Osteoblast (primary cell): ENCODE results near the gene MPZL1. TPM values are rescaled to one million over a fixed set of nuclear protein-coding genes. Genes with fewer than 3 reads are reported as not detected.

Experiments used
- DNase-seq: peaks from one replicate; pipeline ENCODE4 v3.0.0; 2011; ENCODE audit warnings: low spot score, mixed read lengths; ENCODE audit not compliant: insufficient read length; ENCODE audit errors: missing footprints
- H2AFZ ChIP-seq: 2 replicates; pipeline ENCODE4 v1.6.0; 2011; ENCODE audit warnings: mild to moderate bottlenecking, low read length
- H3K27ac ChIP-seq: 2 replicates; pipeline ENCODE4 v1.5.1; 2011; ENCODE audit warnings: mild to moderate bottlenecking, low read depth, low read length, moderate library complexity
- H3K27me3 ChIP-seq: 2 replicates; pipeline ENCODE4 v1.6.0; 2012; ENCODE audit warnings: mild to moderate bottlenecking, control low read depth, inconsistent platforms, low read length, moderate library complexity; ENCODE audit not compliant: insufficient read depth
- H3K36me3 ChIP-seq: 2 replicates; pipeline ENCODE4 v1.5.1; 2011; ENCODE audit warnings: mild to moderate bottlenecking, low read length, control low read depth, moderate library complexity; ENCODE audit not compliant: insufficient read depth
- H3K4me1 ChIP-seq: 2 replicates; pipeline ENCODE4 v1.5.1; 2011; ENCODE audit warnings: mild to moderate bottlenecking, low read length, control low read depth, moderate library complexity; ENCODE audit not compliant: insufficient read depth
- H3K4me2 ChIP-seq: 2 replicates; pipeline ENCODE4 v1.6.0; 2011; ENCODE audit warnings: mild to moderate bottlenecking, low read length; ENCODE audit not compliant: insufficient read depth
- H3K4me3 ChIP-seq: fragments of 200-600 bp; sonication (generic); 3 replicates; pipeline ENCODE4 v1.5.1; 2012; ENCODE audit warnings: mild to moderate bottlenecking, low read length, inconsistent platforms; ENCODE audit not compliant: insufficient read depth
- H3K79me2 ChIP-seq: 2 replicates; pipeline ENCODE4 v1.6.0; 2012; ENCODE audit warnings: mild to moderate bottlenecking, low read length, control low read depth, inconsistent platforms; ENCODE audit not compliant: insufficient read depth
- H3K9me3 ChIP-seq: 2 replicates; pipeline ENCODE4 v1.5.1; 2011; ENCODE audit warnings: low read depth, low read length, control low read depth
- H4K20me1 ChIP-seq: 2 replicates; pipeline ENCODE4 v1.6.0; 2012; ENCODE audit warnings: mild to moderate bottlenecking, low read length, control low read depth; ENCODE audit not compliant: insufficient read depth
- total RNA-seq: library from RNA; depleted of rRNA; stranded (reverse); fragments of >200 nt; gene quantifications from 2 replicates; pipeline ENCODE4 v1.2.3, GENCODE V29; 2012
- TF ChIP-seq, protein P1 (sequence below): IDR thresholded peaks from 2 replicates; pipeline ENCODE4 v1.5.1; 2011; ENCODE audit warnings: mild to moderate bottlenecking, low read depth, low read length, moderate library complexity; ENCODE audit errors: extremely low read depth

The MPZL1 gene
- total RNA-seq, 1 donor = 189 TPM

DNA sequence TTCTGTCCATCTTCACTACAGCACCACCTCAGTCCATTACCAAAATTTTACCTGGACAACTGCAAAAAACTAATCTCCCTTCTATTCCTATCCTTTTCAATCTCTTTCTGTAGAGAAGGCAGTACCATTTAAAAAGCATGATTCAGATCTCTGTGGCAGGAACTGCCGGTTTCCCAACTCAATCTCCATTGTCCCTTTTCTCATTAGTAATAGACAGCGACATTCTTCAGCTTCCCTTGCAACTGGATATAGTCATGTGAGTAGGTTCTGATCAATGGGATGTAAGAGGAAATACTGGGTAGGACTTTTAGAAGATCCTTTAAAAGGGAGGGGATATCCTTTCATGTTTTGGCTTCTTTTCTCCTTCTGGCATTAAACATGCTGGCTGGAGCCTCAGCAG lies 117.2 kb downstream of the MPZL1 start:
- Histone ChIP-seq H3K36me3 (no peaks in the 10 kb centered on the region), H3K4me3 (no peak overlapping the region), H4K20me1 (no peaks in the 10 kb centered on the region), H3K27ac (no peak overlapping the region), H3K4me2 (no peak overlapping the region), H3K27me3 (no peaks in the 10 kb centered on the region), H3K9me3 (no peaks in the 10 kb centered on the region), H3K79me2 (no peaks in the 10 kb centered on the region), H3K4me1 (no peaks in the 10 kb centered on the region), H2AFZ (no peak overlapping the region)
- TF ChIP-seq, protein P1, sequence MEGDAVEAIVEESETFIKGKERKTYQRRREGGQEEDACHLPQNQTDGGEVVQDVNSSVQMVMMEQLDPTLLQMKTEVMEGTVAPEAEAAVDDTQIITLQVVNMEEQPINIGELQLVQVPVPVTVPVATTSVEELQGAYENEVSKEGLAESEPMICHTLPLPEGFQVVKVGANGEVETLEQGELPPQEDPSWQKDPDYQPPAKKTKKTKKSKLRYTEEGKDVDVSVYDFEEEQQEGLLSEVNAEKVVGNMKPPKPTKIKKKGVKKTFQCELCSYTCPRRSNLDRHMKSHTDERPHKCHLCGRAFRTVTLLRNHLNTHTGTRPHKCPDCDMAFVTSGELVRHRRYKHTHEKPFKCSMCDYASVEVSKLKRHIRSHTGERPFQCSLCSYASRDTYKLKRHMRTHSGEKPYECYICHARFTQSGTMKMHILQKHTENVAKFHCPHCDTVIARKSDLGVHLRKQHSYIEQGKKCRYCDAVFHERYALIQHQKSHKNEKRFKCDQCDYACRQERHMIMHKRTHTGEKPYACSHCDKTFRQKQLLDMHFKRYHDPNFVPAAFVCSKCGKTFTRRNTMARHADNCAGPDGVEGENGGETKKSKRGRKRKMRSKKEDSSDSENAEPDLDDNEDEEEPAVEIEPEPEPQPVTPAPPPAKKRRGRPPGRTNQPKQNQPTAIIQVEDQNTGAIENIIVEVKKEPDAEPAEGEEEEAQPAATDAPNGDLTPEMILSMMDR = no peak
- DNase-seq = no peak

Other genes starting within 250 kb of the MPZL1 start
- not detected in 2 replicates for gene CD247, start 203.5 kb upstream of the MPZL1 start, total RNA-seq
- gene CREG1, start 168.2 kb upstream of the MPZL1 start, total RNA-seq = 133 and 150 TPM in 2 replicates
- gene RCSD1, start 91.8 kb upstream of the MPZL1 start, total RNA-seq = under 0.01 and 0.29 TPM in 2 replicates
- gene ADCY10, start 192.2 kb downstream of the MPZL1 start, total RNA-seq = 0.29 and 0.36 TPM in 2 replicates
- 91.6 and 102 TPM in 2 replicates for gene DCAF6, start 214.7 kb downstream of the MPZL1 start, total RNA-seq
- 34.7 and 54.8 TPM in 2 replicates for gene MPC2, start 215.1 kb downstream of the MPZL1 start, total RNA-seq